ENCODE results near the gene ATRAID.
A peak's percentile ranks its signal among the peaks of the same experiment; 100 is the strongest.
"Not testable (repeated sequence)": the region's sequence is repeated elsewhere in the genome, so short reads cannot be mapped to it uniquely, and the experiment has no call there.

The ATRAID gene

GRCh38 chr2:27191070-27191829 lies 20.6 kb upstream of the ATRAID start:
- no peaks in the 10 kb centered on the region for H3K4me1 ChIP-seq

GRCh38 chr2:27194538-27195354 lies 17.1 kb upstream of the ATRAID start:
- Histone ChIP-seq H3K4me3 (ENCODE audit: low read depth, low read length) (no peak overlapping the region), H3K4me1 (no peaks in the 10 kb centered on the region), H3K27me3 (no peaks in the 10 kb centered on the region), H3K9me3 (no peaks in the 10 kb centered on the region), H3K36me3 (peaks cover 1% of the 10 kb centered on the region)
- TF ChIP-seq CTCF (IDR thresholded peaks at IDR 0.05; ENCODE audit: low read depth, low read length): no peak
- no peak for DNase-seq

More at GRCh38 chr2:27191070-27191829, 20.6 kb upstream of the ATRAID start:
- H3K27me3 ChIP-seq: no peaks in the 10 kb centered on the region
- H3K36me3 ChIP-seq: no peaks in the 10 kb centered on the region
- H3K9me3 ChIP-seq: no peaks in the 10 kb centered on the region
- no peak overlapping the region for H3K4me3 ChIP-seq (ENCODE audit: low read depth, low read length)
- peak; percentile 90 for TF ChIP-seq CTCF (IDR thresholded peaks at IDR 0.05; ENCODE audit: low read depth, low read length)
- DNase-seq: peak; percentile 69

- not testable (repeated sequence) for H3K9me3 ChIP-seq; H3K4me1 ChIP-seq; H3K36me3 ChIP-seq; H3K4me3 ChIP-seq (ENCODE audit: low read depth, low read length); H3K27me3 ChIP-seq; DNase-seq
Measured at GRCh38 chr2:27195799-27196198, 16.0 kb upstream of the ATRAID start.

GRCh38 chr2:27198068-27198467 lies 13.8 kb upstream of the ATRAID start:
- H3K4me1 ChIP-seq; H3K9me3 ChIP-seq; DNase-seq; H3K27me3 ChIP-seq; H3K4me3 ChIP-seq (ENCODE audit: low read depth, low read length): not testable (repeated sequence)
- peaks cover 19% of the 10 kb centered on the region for H3K36me3 ChIP-seq

- Histone ChIP-seq H3K27me3 (no peaks in the 10 kb centered on the region), H3K4me1 (peaks cover 4% of the 10 kb centered on the region), H3K4me3 (ENCODE audit: low read depth, low read length) (no peak overlapping the region), H3K9me3 (no peaks in the 10 kb centered on the region), H3K36me3 (peaks cover 24% of the 10 kb centered on the region)
- TF ChIP-seq CTCF (IDR thresholded peaks at IDR 0.05; ENCODE audit: low read depth, low read length): no peak
- DNase-seq: no peak
Measured at GRCh38 chr2:27198627-27199026, 13.2 kb upstream of the ATRAID start.

- Histone ChIP-seq H3K4me1 (peaks cover 4% of the 10 kb centered on the region), H3K9me3 (no peaks in the 10 kb centered on the region), H3K27me3 (no peaks in the 10 kb centered on the region), H3K4me3 (ENCODE audit: low read depth, low read length) (no peak overlapping the region), H3K36me3 (peaks cover 31% of the 10 kb centered on the region)
- no peak for DNase-seq
- TF ChIP-seq CTCF (IDR thresholded peaks at IDR 0.05; ENCODE audit: low read depth, low read length): no peak
Measured at GRCh38 chr2:27199241-27199640, 12.6 kb upstream of the ATRAID start.

- Histone ChIP-seq H3K4me3 (ENCODE audit: low read depth, low read length) (no peak overlapping the region), H3K27me3 (no peaks in the 10 kb centered on the region), H3K4me1 (peaks cover 4% of the 10 kb centered on the region), H3K36me3 (peaks cover 55% of the 10 kb centered on the region), H3K9me3 (no peaks in the 10 kb centered on the region)
- TF ChIP-seq CTCF (IDR thresholded peaks at IDR 0.05; ENCODE audit: low read depth, low read length): no peak
- no peak for DNase-seq
Measured at GRCh38 chr2:27201675-27202074, 10.2 kb upstream of the ATRAID start.

All from BE2C (cell line).